K562 (cell line): ENCODE data around the gene UNC13C. TPM values are rescaled to one million over a fixed set of nuclear protein-coding genes. Genes with fewer than 3 reads are reported as not detected.

Experiments
- ATAC-seq: fragments of 200-7000 bp; cut with Tn5 transposase; 3 replicates; pipeline ENCODE4 v1.9.1; 2020; ENCODE audit warnings: moderate library complexity
- BruUV-seq: library from RNA; stranded (reverse); fragments of 400-500 nt; replicated peaks from 2 replicates; lab custom pipeline; 2021; lab: Mats Ljungman, UMichigan
- CTCF ChIA-PET: fragments of 300-600 bp; formaldehyde crosslinking; extraction: SDS; loops from one replicate; lab custom pipeline; 2021; ENCODE audit warnings: low intra/inter-chr PET ratio; lab: Yijun Ruan, JAX
- POLR2A ChIA-PET: fragments of 300-600, 350-650 bp; sonication (Branson Sonifier 250); formaldehyde crosslinking; extraction: SDS; loops from one replicate; lab custom pipeline; 2021; ENCODE audit warnings: antibody characterized with exemption, inconsistent platforms; lab: Yijun Ruan, JAX
- DNase-seq, 4 experiments: peaks; one replicate each; pipeline versions ENCODE4 v3.0.0 to v3.0.0-alpha.2; 2011 to 2018; ENCODE audit warnings: low spot score in 3 of 4, mixed read lengths in 3 of 4; ENCODE audit errors: extremely low read depth in 1 of 4
- FAIRE-seq: peaks from 2 replicates; lab custom pipeline; 2011; peaks lifted over from hg19 to GRCh38; lab: Jason Lieb, UNC
- H2AFZ ChIP-seq: 2 replicates; pipeline ENCODE4 v1.6.0; 2011; ENCODE audit warnings: low read depth, low read length, control low read depth, inconsistent platforms
- H3K27ac ChIP-seq: fragments of 200-600 bp; 3 replicates; pipeline ENCODE4 v1.8.0; 2011; ENCODE audit warnings: low read depth, mild to moderate bottlenecking, control low read depth, inconsistent platforms, low read length, moderate library complexity, mixed read lengths; ENCODE audit errors: extremely low read depth
- H3K27me3 ChIP-seq, 2 experiments: fragments of 300-600 bp in 1 of 2; 2 replicates in 1 of 2; 3 replicates in 1 of 2; pipeline versions ENCODE4 v1.6.0 to v1.8.0; 2011; ENCODE audit warnings: inconsistent platforms in 2 of 2, low read length in 2 of 2, mild to moderate bottlenecking in 1 of 2, mixed read lengths in 1 of 2, moderate library complexity in 1 of 2; ENCODE audit not compliant: control insufficient read depth in 2 of 2, insufficient read depth in 2 of 2
- H3K36me3 ChIP-seq: fragments of 300-600 bp; 3 replicates; pipeline ENCODE4 v1.8.0; 2011; ENCODE audit warnings: mild to moderate bottlenecking, low read length, inconsistent platforms; ENCODE audit not compliant: control insufficient read depth, insufficient read depth
- H3K4me1 ChIP-seq, 2 experiments: fragments of 200-600 bp in 1 of 2; replicated peaks in 1 of 2; 2 replicates in 1 of 2; 3 replicates in 1 of 2; pipeline versions ENCODE4 v1.5.1 to v1.8.0; 2011; ENCODE audit warnings: inconsistent platforms in 2 of 2, low read length in 2 of 2, mild to moderate bottlenecking in 1 of 2, mixed read lengths in 1 of 2, moderate library complexity in 1 of 2; ENCODE audit not compliant: control insufficient read depth in 2 of 2, insufficient read depth in 2 of 2
- H3K4me2 ChIP-seq: 2 replicates; pipeline ENCODE4 v1.6.1; 2011; ENCODE audit warnings: low read length, control low read depth, inconsistent platforms, mixed read lengths; ENCODE audit not compliant: insufficient read depth
- H3K4me3 ChIP-seq: fragments of 200-600 bp; sonication (generic), shearing (Covaris generic); 2 replicates; pipeline ENCODE4 v1.5.1; 2016; ENCODE audit warnings: control low read depth, inconsistent platforms
- H3K79me2 ChIP-seq: fragments of 200-600 bp; 3 replicates; pipeline ENCODE4 v1.8.0; 2011; ENCODE audit warnings: low read length, inconsistent platforms; ENCODE audit not compliant: control insufficient read depth, insufficient read depth
- H3K9ac ChIP-seq, 2 experiments: 2 replicates each; pipeline versions ENCODE4 v1.6.0 to v1.6.1; 2011; ENCODE audit warnings: low read depth in 2 of 2, low read length in 2 of 2, control low read depth in 1 of 2, inconsistent platforms in 1 of 2, mild to moderate bottlenecking in 1 of 2, mixed read lengths in 1 of 2; ENCODE audit not compliant: insufficient read depth in 1 of 2
- H3K9me1 ChIP-seq: one replicate; pipeline ENCODE4 v1.6.0; 2011; ENCODE audit warnings: inconsistent platforms, mild to moderate bottlenecking, low read length, moderate library complexity; ENCODE audit not compliant: control insufficient read depth, insufficient read depth
- H3K9me3 ChIP-seq: replicated peaks from 2 replicates; pipeline ENCODE4 v1.5.1; 2011; ENCODE audit warnings: low read depth, low read length, inconsistent platforms; ENCODE audit not compliant: control insufficient read depth, insufficient read depth
- H4K20me1 ChIP-seq: replicated peaks from 2 replicates; pipeline ENCODE4 v1.6.1; 2011; ENCODE audit warnings: low read length, inconsistent platforms, mixed read lengths; ENCODE audit not compliant: control insufficient read depth, insufficient read depth
- ATF1 ChIP-seq, 2 experiments: fragments of 450-650 bp in 1 of 2; IDR thresholded peaks; 2 replicates each; pipeline ENCODE4 v1.6.1; 2016; ENCODE audit warnings: missing compliant biosample characterization in 1 of 2, missing genetic modification characterization in 1 of 2
- BCL6 ChIP-seq: fragments of 250-450 bp; sonication (Bioruptor Pico); IDR thresholded peaks from 2 replicates; pipeline ENCODE4 v1.4.0; 2020
- DPF2 ChIP-seq: fragments of 450-650 bp; IDR thresholded peaks from 2 replicates; pipeline ENCODE4 v1.6.1; 2016
- HMG20B ChIP-seq: fragments of 250-450 bp; sonication (Bioruptor Pico); IDR thresholded peaks from 2 replicates; pipeline ENCODE4 v1.5.0; 2021; ENCODE audit warnings: mild to moderate bottlenecking
- HNRNPL ChIP-seq: fragments of 200-400 bp; formaldehyde crosslinking; IDR thresholded peaks from 2 replicates; pipeline ENCODE4 v1.6.1; 2017; ENCODE audit warnings: low read depth, mild to moderate bottlenecking, low read length
- MLX ChIP-seq, 2 experiments: fragments of 450-650 bp in 1 of 2; sonication (generic) in 1 of 2; formaldehyde crosslinking; conservative IDR thresholded peaks; 2 replicates each; pipeline versions ENCODE4 v1.4.0 to v1.8.1; 2020 to 2022; ENCODE audit warnings: mild to moderate bottlenecking in 1 of 2, missing genetic modification reagents in 1 of 2
- SAFB2 ChIP-seq: fragments of 200-400 bp; formaldehyde crosslinking; IDR thresholded peaks from 2 replicates; pipeline ENCODE4 v1.6.1; 2018; ENCODE audit warnings: borderline replicate concordance, low read length, low read depth, moderate library complexity; ENCODE audit not compliant: severe bottlenecking
- ZNF830 ChIP-seq: fragments of 250-450 bp; sonication (Bioruptor Pico); IDR thresholded peaks from 2 replicates; pipeline ENCODE4 v1.5.0; 2021; ENCODE audit warnings: mild to moderate bottlenecking
- WGBS: fragments of 100-300 bp; shearing (Covaris generic); methylation state at CpG from one replicate; pipeline ENCODE4 v1.1.6; 2016; ENCODE audit warnings: low coverage, mixed read lengths; ENCODE audit not compliant: insufficient coverage; ENCODE audit errors: missing lambda C conversion rate; 5-methylcytosine and 5-hydroxymethylcytosine counted together
- in situ Hi-C: fragments of 300-500 bp; cut with MboI; formaldehyde crosslinking; loops from 4 replicates; pipeline ENCODE4 v1.15.0; 2018; ENCODE audit warnings: inconsistent platforms, mixed read lengths
- intact Hi-C: fragments of 100-400 bp; cut with micrococcal nuclease; formaldehyde crosslinking; loops from 2 replicates; pipeline ENCODE4 v1.14.2; 2022
- polyA plus RNA-seq, 8 experiments: library from polyadenylated mRNA; depleted of rRNA in 4 of 8; stranded (reverse) in 5 of 8; unstranded in 3 of 8; fragments of >200 nt; fragmentation: Nextera tagmentation in 2 of 8; fragmentation: Illumina TruSeq in 1 of 8; extraction: Ambion mirVana in 2 of 8; extraction: Trizol in 1 of 8; gene quantifications; 2 replicates each; pipeline versions ENCODE4 v1.2.1 to v1.2.3, GENCODE V29; 2011 to 2014; ENCODE audit warnings: inconsistent platforms in 1 of 8, missing spikeins in 1 of 8
- total RNA-seq, 7 experiments: library from RNA; depleted of rRNA in 6 of 7; stranded (reverse); fragments of >200 nt in 6 of 7; fragmentation: Illumina TruSeq in 2 of 7; extraction: Trizol in 2 of 7; gene quantifications; 2 replicates each; pipeline versions ENCODE4 v1.2.1 to v1.2.3, GENCODE V29; 2011 to 2021; ENCODE audit warnings: low replicate concordance in 1 of 7

The UNC13C gene
- total and polyA plus RNA-seq, 9 of the 15 experiments (the other 6 are each of a cell fraction or from before 2014, with no cell fraction given), result not detected

DNA sequence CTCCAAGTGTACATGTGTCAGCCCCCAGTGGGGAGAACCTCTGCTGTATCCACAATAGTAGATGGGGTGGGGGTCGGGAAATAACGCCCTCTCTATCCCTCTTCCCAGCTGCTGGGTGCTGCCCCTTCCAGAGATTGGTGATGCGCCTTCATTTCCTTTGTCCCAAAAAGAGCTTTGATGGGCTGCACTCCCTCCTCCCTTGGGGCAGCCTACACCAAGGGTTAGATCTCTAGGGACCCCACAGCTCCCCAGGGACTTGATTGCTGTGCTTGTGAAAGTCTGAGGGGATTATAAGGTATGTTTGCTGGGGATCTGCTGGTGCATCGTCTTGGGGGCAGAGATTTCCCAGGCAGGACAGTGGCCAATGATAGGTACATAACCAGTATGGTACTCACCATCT is 105.3 kb downstream of the UNC13C start:
- no peak overlapping the region for H3K9ac ChIP-seq
- H3K36me3 ChIP-seq, result no peaks in the 10 kb centered on the region
- in situ Hi-C loops (no loop called here), intact Hi-C loops (no loop called here)
- no peak overlapping the region for H3K4me3 ChIP-seq
- DNase-seq (no peak), ATAC-seq (no peak), FAIRE-seq (no peak)
- CTCF ChIA-PET, result no interaction called here
- no peaks in the 10 kb centered on the region for H3K9me3 ChIP-seq
- BruUV-seq, result no TSS peak
- POLR2A ChIA-PET, result no interaction called here
- H3K79me2 ChIP-seq, result no peaks in the 10 kb centered on the region
- no peak for TF ChIP-seq HMG20B (CRISPR knock-in tag)
- no peak for TF ChIP-seq MLX (CRISPR knock-in tag; conservative IDR thresholded peaks at IDR 0.05)
- TF ChIP-seq ZNF830 (CRISPR knock-in tag), result no peak
- TF ChIP-seq HNRNPL, result no peak
- no peak for TF ChIP-seq SAFB2
- no peak for TF ChIP-seq ATF1 (CRISPR knock-in tag; IDR thresholded peaks at IDR 0.05)
- no peak for TF ChIP-seq ATF1 (tag; IDR thresholded peaks at IDR 0.05)
- TF ChIP-seq DPF2, result no peak
- no peak for TF ChIP-seq BCL6 (CRISPR knock-in tag)
- no peak overlapping the region for H3K27ac ChIP-seq
- WGBS, result 0% methylated on average over 4 of the region's 4 CpGs
- no peaks in the 10 kb centered on the region for H3K9me1 ChIP-seq
- H4K20me1 ChIP-seq, result no peaks in the 10 kb centered on the region
- no peak overlapping the region for H2AFZ ChIP-seq
- no peaks in the 10 kb centered on the region for H3K27me3 ChIP-seq
- no peaks in the 10 kb centered on the region for H3K4me1 ChIP-seq
- no peak overlapping the region for H3K4me2 ChIP-seq
